Renal cortex interstitium (tissue), 11 donors: ENCODE measurements around the gene PYGB. TPM values are rescaled to one million over a fixed set of nuclear protein-coding genes. Genes with fewer than 3 reads are reported as not detected.
"Not testable (repeated sequence)": the region's sequence is repeated elsewhere in the genome, so short reads cannot be mapped to it uniquely, and the experiment has no call there.

Experiments used
- DNase-seq, 11 donors: peaks; one replicate each; pipeline ENCODE4 v3.0.0-alpha.2; 2013; ENCODE audit warnings: low read depth in 9 of 11, low spot score in 4 of 11; ENCODE audit errors: extremely low read depth in 1 of 11
- polyA plus RNA-seq, 3 donors: library from polyadenylated mRNA; unstranded; fragments of 120-200 nt; gene quantifications; one replicate each; pipeline ENCODE4 v1.2.1, GENCODE V29; 2013; ENCODE audit not compliant: insufficient read length in 3 of 3

PYGB gene
- polyA plus RNA-seq, 3 donors = 45.6 to 53.2 (median 51.1) TPM

DNA sequence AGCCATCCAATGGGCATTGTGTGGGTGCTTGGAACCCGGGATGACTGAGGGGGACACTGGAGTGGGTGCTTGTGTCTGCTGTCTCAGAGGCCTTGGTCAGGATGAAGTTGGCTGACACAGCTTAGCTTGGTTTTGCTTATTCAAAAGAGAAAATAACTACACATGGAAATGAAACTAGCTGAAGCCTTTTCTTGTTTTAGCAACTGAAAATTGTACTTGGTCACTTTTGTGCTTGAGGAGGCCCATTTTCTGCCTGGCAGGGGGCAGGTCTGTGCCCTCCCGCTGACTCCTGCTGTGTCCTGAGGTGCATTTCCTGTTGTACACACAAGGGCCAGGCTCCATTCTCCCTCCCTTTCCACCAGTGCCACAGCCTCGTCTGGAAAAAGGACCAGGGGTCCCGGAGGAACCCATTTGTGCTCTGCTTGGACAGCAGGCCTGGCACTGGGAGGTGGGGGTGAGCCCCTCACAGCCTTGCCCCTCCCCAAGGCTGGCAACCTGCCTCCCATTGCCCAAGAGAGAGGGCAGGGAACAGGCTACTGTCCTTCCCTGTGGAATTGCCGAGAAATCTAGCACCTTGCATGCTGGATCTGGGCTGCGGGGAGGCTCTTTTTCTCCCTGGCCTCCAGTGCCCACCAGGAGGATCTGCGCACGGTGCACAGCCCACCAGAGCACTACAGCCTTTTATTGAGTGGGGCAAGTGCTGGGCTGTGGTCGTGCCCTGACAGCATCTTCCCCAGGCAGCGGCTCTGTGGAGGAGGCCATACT is 49.4 kb downstream of the PYGB start:
- no peak for DNase-seq

DNA sequence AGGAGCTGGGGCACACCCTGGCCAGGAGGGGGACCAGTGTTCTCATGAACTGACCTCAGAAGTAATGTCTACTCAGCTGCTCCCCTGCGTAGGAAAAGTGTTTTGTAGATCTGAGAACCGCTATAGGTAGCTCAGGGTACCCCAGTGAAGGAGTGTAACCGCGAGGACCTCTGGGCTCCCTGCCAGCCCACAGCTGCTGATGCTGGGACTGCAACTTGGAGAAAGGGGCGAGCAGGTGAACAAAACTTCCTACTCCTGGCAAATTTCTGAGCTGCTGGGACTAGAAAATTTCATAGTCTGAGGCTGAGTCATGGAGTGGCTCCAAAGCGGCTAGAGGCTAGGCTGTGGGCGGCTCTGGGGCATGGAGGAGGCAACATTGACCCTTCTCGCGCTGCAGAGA is 51.9 kb downstream of the PYGB start:
- DNase-seq = no peak

DNA sequence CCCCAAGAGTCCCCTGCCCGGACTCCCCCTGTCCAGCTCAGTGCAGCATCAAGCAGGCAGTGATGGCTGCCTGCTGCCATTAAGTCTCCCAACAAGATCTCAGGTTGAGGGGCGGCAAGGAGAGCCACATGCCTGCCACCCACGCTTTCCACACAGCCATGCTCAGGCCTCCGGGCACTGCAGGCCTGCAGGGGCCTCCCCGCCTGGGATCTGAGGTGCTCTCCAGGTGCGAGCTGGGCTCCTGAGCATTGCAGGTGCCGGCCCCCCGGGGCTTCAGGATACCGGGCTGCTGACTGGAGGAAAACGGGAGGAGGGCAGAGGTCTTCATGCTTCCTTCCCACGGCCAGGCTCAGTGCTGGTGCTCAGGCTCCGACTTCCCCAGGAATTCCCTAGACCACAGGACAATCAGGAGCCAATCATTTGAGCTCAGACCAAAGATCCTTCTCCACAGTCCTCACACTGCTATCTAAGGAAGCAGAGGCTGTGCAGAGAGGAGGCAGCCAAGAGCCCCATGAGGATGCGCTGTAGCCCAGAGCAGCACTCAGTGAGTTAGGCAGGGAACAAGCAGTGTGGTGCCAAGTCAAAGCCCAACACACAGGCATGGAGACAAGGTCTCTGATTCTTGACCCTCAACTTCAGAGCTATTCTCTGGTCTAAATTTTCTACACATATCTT is 52.7 kb downstream of the PYGB start:
- no peak for DNase-seq

DNA sequence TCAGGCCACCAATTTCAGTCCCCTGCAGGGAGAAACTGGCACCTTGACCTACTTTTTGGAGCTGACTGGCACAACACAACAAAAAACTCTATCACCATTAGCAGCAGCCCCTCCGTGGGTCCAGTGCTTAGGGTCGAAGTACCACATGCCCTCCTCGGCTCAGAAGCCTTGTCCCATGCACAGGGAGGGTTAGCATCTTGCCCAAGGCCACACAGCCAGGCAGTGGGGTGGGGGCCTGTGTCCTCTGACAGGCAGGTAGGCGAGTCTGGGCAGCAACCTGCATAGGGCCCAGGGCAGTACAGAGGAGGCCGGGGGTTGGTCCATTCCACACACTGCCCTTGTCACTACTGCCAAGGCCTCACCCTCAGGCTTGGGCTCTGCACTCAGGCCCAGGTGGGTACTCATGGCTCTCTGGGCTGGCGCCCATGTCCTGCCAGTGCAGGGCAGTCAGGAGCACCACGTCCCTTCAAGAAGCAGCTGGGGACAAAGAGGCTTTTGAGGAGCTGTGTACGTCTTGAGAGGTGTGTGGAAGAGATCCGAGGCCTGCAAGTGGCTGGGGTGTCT is 53.6 kb downstream of the PYGB start:
- DNase-seq = no peak

DNA sequence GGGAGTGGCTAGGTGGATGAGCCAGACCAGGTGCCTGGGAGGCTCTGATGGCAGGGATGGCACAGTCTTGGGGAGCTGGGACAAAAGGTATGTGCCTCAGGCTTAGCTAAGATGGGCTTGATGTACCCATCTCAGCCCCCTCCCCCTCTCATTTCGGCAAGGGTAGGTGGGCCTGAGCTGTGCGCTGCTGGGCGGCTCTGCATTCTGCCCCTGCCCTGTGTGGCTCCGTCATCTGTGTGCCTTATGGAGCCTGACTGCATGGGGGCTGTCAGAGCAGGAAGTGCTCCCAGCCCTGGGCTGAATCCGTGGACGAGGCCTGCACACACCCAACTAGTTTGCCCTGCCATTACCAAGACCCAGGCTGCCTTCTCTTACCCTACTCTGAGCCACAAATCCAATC is 54.7 kb downstream of the PYGB start:
- DNase-seq = no peak

DNA sequence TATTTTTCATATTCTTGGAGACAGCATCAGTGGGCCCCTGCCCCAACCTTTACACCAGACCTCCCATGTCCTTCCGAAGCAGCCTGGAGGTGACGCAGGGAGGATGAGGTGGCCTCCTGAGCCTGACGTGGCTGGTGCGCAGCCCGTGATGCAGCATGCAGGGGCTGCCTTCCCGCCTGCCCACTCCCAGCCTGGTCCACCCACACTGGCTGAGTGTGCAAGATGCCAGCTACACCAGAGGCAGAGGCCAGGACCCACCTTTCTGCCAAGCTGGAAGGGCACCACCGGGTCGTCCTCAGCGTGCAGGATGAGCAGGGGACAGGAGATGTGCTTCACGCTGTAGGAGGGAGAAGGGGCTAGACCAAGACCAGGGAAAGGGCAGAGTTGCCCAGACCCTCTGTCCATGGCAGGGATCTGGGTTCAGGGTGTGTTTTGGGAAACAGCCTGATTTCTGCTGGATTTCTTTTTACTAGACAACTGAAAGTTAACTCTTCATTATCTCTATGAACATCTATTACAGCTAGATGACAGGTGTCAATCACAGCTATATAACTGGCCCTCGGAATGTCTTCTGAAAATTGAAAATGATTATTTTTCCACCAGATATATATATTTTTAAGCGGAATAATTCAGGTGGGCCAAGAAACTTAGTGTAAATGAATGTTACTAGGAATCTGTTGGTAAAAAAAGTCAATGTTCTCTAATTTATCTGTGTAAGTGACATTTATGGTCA is 55.6 kb downstream of the PYGB start:
- no peak for DNase-seq

DNA sequence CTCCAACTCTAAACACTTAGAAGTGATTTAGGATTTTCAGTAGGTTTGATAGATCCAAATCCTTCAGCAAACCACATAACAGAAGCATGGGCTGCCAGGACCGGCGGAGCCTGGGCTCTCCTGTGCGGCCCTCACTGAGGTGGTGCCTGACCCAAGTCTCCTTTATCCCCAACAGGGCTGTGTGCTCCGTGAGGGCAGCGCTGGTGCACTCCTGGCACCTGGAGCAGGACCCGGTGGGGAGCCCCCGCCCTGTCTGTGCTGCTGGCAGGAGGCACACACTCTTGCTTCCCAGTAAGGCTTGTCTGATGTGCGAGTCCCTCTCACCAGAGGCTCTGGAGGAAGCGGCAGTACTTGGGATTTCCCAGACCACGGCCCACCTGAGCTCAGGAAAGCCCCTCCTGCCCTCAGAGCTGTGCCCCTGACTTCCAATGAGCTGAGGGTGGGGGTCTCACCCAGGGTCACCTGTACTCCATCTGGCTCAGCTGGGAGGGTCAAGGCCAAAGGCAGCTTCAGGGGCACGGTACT is 56.2 kb downstream of the PYGB start:
- DNase-seq = no peak

DNA sequence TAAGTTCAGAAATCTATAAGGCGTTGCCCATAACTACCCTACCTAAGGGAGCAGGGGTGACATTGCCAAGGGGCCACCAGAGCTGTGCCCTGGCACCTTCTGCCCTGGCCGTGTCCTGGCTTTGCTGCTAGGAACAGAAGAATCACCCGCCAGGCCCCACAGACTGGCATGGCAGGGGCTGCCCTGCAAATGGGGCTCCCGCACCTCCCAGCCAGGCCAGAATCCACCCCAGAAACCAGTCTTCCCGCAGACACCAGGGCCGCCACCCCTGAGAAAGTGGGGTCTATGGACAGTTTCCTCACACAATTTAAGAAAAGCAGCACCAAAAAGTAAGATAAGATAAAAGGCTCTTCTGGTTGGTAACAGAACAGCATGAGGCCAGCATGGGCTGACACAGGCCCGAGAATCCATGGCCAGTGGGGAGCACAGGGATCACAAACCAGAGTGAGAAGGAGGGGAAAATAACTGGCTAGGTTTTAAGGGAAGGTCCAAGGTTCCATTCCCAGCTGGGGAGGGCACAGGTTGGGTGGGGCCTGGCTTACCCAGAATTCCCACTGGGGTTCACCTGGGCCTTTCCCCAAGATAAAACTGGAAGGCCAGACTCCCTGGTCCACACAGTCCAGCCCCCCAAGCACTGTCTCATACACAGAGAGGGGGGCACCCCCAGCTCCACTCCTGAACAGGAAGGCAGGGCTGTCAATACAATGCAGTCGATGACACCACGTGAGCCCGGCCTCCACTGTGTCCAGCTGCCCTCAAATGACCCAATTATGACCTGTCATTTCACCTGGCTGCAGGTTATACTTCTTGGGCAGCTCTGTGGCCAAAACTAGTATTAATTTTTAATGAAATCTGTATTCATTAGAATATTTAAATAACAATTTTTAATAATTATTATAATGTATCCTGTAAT is 59.4 kb downstream of the PYGB start:
- DNase-seq = no peak

DNA sequence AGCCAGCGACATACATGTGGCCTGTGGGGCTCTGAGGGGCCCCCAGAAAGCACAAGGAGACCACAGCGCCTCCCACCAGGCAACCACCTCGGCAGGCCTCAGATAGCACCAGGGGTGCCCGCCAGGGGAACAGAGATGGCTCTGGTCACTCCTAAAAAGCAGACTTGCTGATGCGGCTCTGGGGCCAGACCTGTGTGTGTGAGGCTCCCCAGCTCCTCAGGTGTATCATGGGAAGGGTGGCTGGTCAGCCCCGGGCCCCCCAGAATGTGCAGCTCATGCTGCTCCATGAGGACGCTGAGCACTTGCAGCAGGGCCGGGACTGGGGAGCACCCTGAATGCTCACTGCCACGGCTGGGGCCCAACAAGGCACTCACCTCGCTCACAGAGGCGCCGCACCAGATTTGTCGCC is 60.2 kb downstream of the PYGB start:
- DNase-seq = no peak

DNA sequence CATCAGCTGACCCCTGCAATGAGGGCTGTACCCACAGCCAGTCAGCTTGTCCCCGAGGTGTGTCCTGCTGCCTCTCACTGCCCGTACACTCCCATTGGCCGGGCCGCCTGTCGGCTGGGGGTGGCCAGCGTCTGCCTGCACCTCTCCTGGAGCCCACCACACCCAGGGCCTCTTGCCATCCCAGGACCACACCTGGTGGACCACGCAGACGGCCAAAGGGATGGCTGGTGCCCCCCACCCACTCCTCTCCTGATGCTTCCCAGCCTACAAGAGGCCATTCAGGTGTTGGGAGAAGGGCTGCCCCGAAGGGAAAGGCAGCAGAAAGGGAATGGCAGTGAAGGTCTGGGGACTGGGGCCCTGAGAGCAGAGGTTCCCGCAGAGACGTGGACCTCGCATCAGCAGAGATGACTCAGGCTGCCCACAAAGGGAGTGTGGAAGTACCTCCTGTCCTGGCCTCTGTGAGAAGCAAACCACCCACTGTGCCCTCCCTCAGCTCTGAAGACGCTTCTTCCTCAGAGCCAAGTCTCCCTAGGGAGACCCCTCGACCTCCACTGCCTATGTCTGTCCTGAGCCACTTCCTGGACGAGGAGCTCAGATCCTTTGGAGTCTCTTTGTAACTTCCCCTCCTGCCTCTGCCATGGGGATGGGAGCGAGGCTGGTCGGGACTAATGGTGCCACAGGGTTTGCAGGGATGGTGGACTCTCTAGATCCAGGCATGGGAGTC is 60.9 kb downstream of the PYGB start:
- DNase-seq = no peak

DNA sequence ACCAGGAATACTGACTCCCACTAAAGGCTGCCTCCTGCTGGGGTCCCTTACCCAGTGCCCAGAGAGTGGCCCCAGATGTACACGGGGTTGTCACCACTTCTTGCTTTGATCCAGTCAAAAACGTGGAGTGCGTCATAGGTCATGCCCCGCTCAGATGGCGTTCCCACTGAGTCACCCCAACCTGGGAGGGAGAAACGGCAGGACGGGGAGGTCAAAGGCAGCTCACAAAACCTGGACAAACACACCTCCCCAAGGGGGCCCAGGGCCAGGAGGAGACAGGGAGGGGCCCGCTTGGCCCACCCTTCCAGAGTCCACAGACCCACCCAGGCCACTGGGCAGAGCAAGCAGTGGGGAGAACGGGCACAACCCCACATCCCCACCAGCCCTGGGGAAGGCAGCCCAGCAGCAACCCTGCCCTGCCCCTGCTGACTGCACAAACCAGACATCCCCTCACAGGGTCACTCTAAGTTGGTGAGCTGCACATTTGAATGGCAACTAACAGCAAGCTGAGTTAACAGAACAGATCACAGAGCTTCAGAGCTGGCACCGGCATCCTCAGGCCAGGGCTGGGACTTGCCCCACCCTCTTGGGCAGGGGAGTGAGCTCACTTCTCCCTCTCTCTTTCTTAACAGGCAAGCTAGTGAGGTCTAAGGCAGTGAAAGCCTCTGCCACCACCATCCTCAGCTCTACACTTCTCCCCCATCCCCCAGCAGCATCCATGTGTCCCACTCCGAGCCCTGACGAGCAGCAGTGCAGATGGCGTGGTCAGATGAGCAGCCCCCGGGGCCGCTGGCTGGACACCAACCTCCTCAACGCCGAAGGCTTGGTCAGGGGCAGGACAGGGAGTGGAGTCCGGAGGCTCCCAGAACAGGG is 61.7 kb downstream of the PYGB start:
- no peak for DNase-seq

DNA sequence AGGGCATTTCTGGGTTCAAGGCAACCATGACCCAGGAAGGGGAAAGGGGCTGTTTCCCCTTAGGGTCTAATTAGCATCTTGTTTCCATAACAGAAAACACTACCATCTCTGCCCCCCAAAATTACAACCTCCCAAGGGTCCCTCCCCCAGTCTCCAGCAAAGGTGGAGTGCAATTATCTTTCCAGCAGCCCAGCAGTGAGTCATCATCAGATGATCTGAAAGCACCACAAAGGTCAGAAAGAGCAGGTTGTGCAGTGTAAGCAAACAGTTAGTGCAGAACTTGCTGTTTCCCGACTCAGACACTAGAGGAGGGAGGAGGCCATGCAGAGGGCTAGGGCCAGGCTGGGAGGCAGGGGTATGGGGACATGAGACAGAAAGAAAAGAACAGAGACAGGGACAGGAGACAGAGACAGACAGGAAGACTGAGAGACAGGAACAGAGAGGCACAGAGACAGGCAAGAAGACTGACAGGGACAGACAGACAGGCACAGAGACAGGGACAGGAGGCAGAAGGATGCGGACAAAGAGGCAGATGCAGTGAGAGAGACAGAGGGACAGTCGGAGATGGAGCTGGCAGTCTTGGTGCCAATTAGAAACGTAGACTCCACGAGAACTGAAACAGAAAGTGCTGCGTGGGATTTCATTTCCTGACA is 62.5 kb downstream of the PYGB start:
- peak in 3 of 11 donors; percentile 12 to 24 (median 20) for DNase-seq

DNA sequence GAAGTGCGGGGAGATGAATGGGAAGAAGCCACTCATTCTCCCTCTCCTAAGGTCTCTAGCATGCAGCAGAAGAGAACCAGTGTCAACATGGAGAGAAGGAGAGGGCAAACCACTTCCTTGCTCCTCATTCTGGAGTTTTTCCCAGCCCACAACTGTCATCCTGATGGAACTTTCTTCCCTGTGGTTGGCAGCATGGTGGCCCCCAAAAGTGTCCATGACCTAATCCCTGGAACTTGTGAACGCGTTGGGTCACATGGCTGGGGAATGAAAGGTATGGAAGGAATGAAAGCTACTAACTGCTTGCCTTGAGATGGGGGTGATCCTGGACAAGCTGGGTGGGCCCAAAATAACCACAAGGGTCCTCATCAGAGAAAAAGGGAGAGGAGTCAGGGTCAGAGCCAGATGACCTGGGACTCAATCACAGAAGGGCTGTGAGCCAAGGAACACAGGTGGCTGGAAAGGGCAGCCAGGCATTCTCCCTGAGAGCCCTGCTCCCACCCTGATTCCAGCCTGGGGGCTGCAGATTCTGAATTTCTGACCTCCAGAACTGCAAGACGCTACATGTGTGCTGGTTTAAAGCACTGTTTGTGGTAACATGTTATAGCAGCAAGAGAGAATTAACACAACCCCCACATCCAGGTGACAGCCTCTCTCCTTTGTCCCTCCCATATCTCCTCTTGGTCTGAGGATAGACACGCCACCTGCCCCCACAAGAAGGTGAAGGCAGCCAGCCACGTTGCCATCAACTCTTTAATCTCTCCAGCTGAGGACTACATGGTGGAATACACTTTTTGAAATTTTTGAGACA is 63.2 kb downstream of the PYGB start:
- no peak for DNase-seq

DNA sequence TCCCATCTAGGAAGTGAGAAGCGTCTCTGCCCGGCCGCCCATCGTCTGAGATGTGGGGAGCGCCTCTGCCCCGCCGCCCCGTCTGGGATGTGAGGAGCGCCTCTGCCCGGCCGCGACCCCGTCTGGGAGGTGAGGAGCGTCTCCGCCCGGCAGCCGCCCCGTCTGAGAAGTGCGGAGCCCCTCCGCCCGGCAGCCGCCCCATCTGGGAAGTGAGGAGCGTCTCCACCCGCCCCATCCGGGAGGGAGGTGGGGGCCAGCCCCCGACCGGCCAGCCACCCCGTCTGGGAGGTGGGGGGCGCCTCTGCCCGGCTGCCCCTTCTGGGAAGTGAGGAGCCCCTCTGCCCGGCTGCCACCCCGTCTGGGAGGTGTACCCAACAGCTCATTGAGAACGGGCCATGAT is 64.8 kb downstream of the PYGB start:
- not testable (repeated sequence) for DNase-seq

DNA sequence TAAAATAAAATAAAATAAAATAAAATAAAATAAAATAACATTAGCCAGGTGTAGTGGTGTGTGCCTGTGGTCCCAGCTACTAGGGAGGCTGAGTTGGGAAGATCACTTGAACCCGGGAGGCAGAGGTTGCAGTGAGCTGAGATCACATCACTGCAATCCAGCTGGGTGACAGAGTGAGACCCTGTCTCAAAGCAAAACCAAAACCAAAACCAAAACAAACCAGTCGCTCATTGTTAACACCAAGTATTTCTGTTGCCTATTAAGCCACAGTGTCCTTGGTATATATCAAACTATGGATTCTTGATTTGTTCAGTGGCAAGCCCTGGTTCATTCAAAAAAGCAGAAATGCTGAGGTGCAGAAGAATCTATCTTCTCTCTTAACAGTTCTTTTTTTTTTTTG is 65.7 kb downstream of the PYGB start:
- no peak for DNase-seq
